GM04503 (cell line): ENCODE measurements around the gene SRMS.

Experiments used
- DNase-seq: peaks from one replicate; pipeline ENCODE4 v3.0.0-alpha.2; 2012; ENCODE audit warnings: low read depth

Gene SRMS

GRCh38 chr20:63538204-63539091 lies 9.1 kb downstream of the SRMS start:
- DNase-seq: no peak

DNA sequence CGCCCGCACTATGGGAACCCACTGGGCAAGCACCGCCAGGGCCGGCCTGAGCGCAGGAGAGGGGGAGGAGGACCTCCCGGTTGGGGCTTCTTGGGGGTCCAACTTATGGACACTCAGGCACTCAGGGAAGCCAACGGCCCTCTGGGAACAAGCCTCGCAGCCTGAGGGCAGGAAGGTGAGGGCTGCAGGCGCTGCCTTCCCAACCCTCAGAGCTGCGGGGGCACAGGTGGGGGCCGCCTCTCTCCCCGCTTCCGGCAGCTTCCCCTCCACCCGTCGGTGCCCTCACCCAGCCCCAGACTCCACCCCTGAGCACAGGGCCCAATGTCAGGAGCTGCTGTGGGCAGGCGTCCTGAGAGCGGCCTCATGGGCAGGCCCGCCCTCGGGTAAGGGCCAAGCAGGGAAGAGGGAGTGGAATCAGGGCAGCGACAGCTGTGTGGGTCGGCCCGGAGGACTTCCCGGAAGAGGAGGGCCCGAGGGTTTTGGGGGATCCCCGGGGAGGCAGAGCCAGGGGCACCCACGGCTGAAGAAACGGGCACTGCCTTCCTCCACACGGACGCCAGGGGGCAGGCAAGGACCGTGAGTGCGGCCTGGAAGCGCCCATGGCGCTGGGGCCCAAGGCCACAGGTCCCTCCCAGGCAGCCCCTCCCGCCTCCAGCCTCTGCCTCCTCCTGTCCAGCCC lies 9.9 kb downstream of the SRMS start:
- peak; percentile 75 for DNase-seq

GRCh38 chr20:63536997-63537524 lies 10.5 kb downstream of the SRMS start, which contains the start of gene PTK6:
Gene PTK6, minus strand, starts transcription at chr20:63537376. Its CDS starts 62 bp downstream, at chr20:63537314.
- no peak for DNase-seq

- DNase-seq: peak; percentile 15
These were observed 11.1 kb downstream of the SRMS start for GRCh38 chr20:63536241-63536977.

DNA sequence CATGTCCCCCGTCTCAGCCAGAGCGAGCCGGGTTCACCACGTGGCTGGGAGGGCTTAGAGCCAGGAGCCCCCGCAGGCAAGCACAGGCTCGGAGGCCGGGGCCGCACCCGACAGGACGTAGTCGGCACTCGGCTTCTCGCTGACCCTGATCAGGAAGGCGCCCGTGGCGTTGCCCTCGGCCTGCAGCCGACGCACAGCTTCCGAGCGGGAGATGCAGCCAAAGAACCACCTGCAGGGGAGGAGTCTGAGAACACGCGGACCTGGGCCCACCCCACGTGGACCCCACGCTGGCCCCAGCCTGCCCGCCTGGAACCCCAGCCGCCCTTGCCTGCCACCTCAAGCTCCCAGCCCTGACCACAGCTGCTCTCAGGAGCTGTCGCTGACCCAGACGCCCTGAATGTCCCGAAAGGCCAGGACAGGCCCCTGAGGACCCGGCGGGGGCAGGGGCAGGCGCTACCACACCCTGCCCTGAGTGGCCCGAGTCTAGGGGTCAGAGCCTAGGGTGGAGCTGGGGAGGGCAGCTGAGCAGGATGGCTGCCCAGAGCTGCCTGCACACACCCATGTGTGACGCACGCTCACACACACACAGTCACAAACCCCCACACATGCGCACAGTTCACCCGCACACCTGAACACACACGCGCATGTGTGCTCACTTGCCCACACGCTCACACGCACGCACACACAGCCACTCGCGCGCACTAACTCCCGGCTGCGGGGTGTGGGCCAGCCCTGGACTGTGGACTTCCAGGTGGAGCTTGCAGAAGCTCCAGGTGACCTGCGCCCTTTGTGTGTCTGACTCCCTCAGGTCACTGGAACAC lies 12.5 kb downstream of the SRMS start:
- DNase-seq: no peak

- DNase-seq: no peak
These were observed 13.1 kb downstream of the SRMS start for GRCh38 chr20:63534427-63534830.

GRCh38 chr20:63533871-63534393 lies 13.6 kb downstream of the SRMS start:
- DNase-seq: no peak

- no peak for DNase-seq
These were observed 14.2 kb downstream of the SRMS start for GRCh38 chr20:63533388-63533787.

DNA sequence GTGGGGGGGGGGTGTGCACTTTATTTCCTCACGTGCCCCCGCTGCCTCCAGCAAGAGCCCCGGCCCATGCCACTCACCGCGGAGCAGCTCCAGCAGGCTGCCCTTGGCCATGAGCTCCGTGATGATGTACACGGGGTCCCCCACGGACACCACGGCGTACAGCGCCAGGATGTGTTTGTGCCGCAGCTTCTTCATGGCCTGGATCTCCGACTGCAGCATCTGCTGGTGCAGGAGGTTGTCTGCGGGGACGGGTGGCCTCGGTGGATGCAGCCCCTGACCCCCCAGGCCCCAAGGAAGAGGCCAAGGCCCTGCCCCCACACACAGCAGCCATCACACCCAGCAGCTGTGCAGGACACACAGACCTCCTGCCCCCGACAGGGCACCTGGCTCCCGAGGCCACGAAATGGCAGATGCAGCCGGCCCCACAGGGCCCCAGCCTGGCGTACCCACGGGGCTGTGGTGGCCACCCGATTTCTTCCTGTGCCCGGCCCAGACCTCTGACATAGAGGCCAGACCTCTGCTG lies 15.0 kb downstream of the SRMS start:
- DNase-seq: no peak

DNA sequence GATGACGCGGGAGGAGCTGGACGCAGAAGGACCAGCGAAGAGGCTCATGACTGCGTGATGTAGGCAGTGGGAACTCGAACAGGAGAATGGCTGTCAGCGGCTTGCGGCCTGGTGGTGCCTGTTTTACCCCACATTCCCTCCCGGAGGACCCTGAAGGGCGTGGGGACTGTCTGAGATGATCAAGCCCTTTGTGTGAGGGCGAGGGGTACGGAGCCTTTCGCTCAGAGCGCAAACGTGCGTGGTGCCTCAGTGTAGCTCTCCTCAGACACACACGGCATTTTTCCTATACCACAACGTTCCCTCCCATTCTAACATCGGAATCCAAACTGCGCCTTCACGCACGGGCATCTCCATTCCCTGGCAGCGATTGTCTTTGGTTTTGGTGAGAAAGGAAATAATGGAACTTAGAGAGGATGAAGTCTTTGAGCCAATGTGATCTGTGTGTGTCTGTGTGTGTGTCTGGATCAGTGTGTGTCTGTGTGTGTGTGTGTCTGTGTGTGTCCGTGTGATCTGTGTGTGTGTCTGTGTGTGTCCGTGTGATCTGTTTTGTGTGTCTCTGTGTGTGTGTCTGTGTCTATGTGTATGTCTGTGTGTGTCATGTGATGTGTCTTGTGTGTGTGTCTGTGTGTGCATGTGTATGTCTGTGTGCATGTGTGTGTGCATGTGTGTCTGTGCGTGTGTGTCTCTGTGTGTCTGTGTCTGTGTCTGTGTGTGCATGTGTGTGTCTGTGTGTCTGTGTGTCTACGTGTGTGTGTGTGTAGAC lies 15.7 kb downstream of the SRMS start:
- DNase-seq: no peak

DNA sequence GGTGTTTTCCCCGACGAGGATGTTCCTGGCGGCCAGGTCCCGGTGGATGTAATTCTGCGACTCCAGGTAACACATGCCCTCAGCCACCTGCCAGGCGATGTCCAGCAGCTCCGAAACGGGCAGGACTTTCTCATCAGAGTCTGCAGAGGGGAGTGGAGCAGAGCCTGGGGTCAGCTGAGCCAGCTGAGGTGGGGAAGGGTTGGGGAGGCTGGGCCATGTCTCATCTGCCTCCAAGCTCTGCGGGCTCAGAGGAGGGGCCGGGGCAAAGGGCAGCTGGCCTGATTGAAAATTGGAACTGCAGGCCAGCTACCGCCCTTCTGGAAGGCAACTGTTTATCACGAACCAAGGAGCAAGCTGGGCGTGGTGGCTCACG lies 16.8 kb downstream of the SRMS start:
- no peak for DNase-seq

- no peak for DNase-seq
These were observed 17.4 kb downstream of the SRMS start for GRCh38 chr20:63529861-63530787.

GRCh38 chr20:63529180-63529860 lies 18.2 kb downstream of the SRMS start:
- no peak for DNase-seq

GRCh38 chr20:63527184-63527583 lies 20.4 kb downstream of the SRMS start:
- DNase-seq: no peak

DNA sequence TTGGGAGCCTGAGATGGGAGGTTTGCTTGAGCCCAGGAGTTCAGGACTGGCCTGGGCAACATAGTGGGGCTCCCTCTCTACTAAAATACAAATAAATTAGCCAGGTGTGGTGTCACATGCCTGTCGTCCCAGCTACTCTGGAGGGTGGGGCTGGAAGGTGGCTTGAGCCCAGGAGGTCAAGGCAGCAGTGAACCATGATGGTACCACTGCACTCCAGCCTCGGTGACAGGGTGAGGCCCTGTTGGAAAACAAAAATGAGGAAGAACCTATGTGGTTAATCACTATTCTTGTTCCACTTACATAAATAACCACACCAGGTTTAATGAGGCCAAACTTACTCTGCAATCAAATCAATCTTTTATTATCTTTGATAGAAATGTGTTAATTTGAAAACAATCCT lies 21.6 kb downstream of the SRMS start:
- no peak for DNase-seq

- no peak for DNase-seq
These were observed 22.4 kb downstream of the SRMS start for GRCh38 chr20:63525185-63525584.

DNA sequence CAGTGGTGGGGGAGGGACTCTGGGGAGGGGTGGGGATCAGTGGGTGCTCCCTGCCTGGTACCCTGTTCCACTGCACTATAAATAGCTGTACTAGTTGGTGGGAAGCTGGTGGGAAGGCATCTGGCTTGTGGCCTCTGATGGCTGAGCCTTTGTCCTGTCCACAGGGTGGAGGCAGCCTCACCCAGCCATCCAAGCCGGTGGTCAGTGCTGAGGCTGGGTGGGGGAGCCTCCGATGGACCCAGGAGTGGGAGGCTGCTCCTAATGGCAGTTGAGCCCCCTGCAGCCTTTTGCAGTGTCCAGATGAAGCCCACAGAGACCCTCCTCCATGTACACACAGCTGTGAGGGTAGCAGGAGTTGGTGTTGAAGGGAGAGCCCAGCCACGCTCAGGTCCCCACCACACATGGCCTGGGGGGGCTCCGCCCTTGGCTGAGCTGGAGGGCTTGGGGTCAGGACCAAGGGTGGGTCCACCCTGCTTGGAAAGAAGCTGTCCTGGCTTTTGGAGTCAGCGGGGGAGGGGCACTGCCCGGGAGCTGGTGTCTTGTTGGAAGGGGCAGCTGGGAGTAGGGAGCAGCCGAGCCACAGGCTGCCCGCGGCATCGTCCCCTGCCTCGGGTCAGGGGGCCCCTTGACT lies 24.5 kb downstream of the SRMS start:
- DNase-seq: no peak
